HCT116 (cell line): Measurements from ENCODE around the gene KLHL18. TPM values are rescaled to one million over a fixed set of nuclear protein-coding genes. Genes with fewer than 3 reads are reported as not detected.

Experiments used
- ATAC-seq: fragments of 200-7000 bp; cut with Tn5 transposase; 2 replicates; pipeline ENCODE4 v1.9.1; 2020; ENCODE audit warnings: mild to moderate bottlenecking, moderate library complexity
- BruUV-seq: library from RNA; stranded (reverse); fragments of 400-500 nt; replicated peaks from 2 replicates; lab custom pipeline; 2021; lab: Mats Ljungman, UMichigan
- CTCF ChIA-PET: fragments of 300-600 bp; sonication (Branson Sonifier 250); formaldehyde crosslinking; loops from one replicate; lab custom pipeline; 2021; ENCODE audit warnings: antibody characterized with exemption; lab: Charles Lee
- POLR2A ChIA-PET: fragments of 300-600, 350-600 bp; sonication (Branson Sonifier 250); formaldehyde crosslinking; loops from one replicate; lab custom pipeline; 2021; ENCODE audit warnings: antibody characterized with exemption; lab: Charles Lee
- RAD21 ChIA-PET, 2 experiments: fragments of 300-600 bp; sonication (Branson Sonifier 250); formaldehyde crosslinking; loops; one replicate each; lab custom pipeline; 2023; ENCODE audit warnings: low total read pairs in 2 of 2; ENCODE audit not compliant: uncharacterized antibody in 2 of 2, unreplicated experiment in 2 of 2, low non-redundant PET in 1 of 2; lab: Charles Lee
- DNase-seq: peaks from one replicate; pipeline ENCODE4 v3.0.0-alpha.2; 2010; ENCODE audit warnings: low read depth, low spot score
- H2AFZ ChIP-seq: fragments of 200-600 bp; shearing (Covaris generic), sonication (generic); 2 replicates; pipeline ENCODE4 v1.6.1; 2017; ENCODE audit warnings: low read depth, mixed run types, mixed read lengths, antibody characterized with exemption, low read length; ENCODE audit not compliant: poor library complexity, severe bottlenecking
- H3K27ac ChIP-seq: 2 replicates; pipeline ENCODE4 v1.5.1; 2012; ENCODE audit warnings: low read depth, low read length
- H3K27me3 ChIP-seq: fragments of 200-600 bp; sonication (generic); 2 replicates; pipeline ENCODE4 v1.6.1; 2016; ENCODE audit warnings: mixed run types, low read length, mixed read lengths; ENCODE audit not compliant: insufficient read depth
- H3K36me3 ChIP-seq, 2 experiments: fragments of 200-500 bp in 1 of 2; fragments of 200-600 bp in 1 of 2; sonication (Bioruptor generic) in 1 of 2; sonication (generic) in 1 of 2; 2 replicates each; pipeline versions ENCODE4 v1.5.1 to v1.6.1; 2014 to 2016; ENCODE audit warnings: low read length in 2 of 2, inconsistent platforms in 1 of 2, mixed read lengths in 1 of 2, mixed run types in 1 of 2; ENCODE audit not compliant: insufficient read depth in 2 of 2, control insufficient read depth in 1 of 2
- H3K4me1 ChIP-seq, 2 experiments: fragments of 200-600 bp in 1 of 2; sonication (generic) in 1 of 2; 2 replicates each; pipeline versions ENCODE4 v1.5.1 to v1.6.1; 2012 to 2017; ENCODE audit warnings: low read length in 2 of 2, inconsistent platforms in 1 of 2, mild to moderate bottlenecking in 1 of 2, mixed read lengths in 1 of 2, mixed run types in 1 of 2, moderate library complexity in 1 of 2; ENCODE audit not compliant: insufficient read depth in 2 of 2, control insufficient read depth in 1 of 2
- H3K4me2 ChIP-seq: fragments of 200-600 bp; sonication (generic); 2 replicates; pipeline ENCODE4 v1.6.1; 2017; ENCODE audit warnings: mixed run types, low read length, mixed read lengths
- H3K4me3 ChIP-seq, 2 experiments: fragments of 200-600 bp in 1 of 2; sonication (generic) in 1 of 2; replicated peaks in 1 of 2; 2 replicates each; pipeline ENCODE4 v1.5.1; 2011 to 2016; ENCODE audit warnings: low read length in 2 of 2, control low read depth in 1 of 2, low read depth in 1 of 2, mild to moderate bottlenecking in 1 of 2, mixed read lengths in 1 of 2, mixed run types in 1 of 2
- H3K79me2 ChIP-seq: fragments of 200-600 bp; sonication (generic); 2 replicates; pipeline ENCODE4 v1.6.1; 2017; ENCODE audit warnings: mild to moderate bottlenecking, mixed run types, low read length, moderate library complexity, mixed read lengths; ENCODE audit not compliant: insufficient read depth
- H3K9ac ChIP-seq: fragments of 200-600 bp; sonication (generic); 2 replicates; pipeline ENCODE4 v1.6.1; 2016; ENCODE audit warnings: low read length, mixed read lengths
- H3K9me2 ChIP-seq: fragments of 200-600 bp; sonication (generic), shearing (Covaris generic); 2 replicates; pipeline ENCODE4 v1.6.1; 2017; ENCODE audit warnings: mixed run types, mild to moderate bottlenecking, moderate library complexity; ENCODE audit not compliant: insufficient read depth
- H3K9me3 ChIP-seq, 2 experiments: fragments of 200-500 bp in 1 of 2; fragments of 200-600 bp in 1 of 2; sonication (Bioruptor generic) in 1 of 2; sonication (generic) in 1 of 2; 2 replicates each; pipeline ENCODE4 v1.6.1; 2014 to 2017; ENCODE audit warnings: low read length in 2 of 2, mixed read lengths in 2 of 2, inconsistent platforms in 1 of 2, low read depth in 1 of 2, mild to moderate bottlenecking in 1 of 2, mixed run types in 1 of 2, moderate library complexity in 1 of 2; ENCODE audit not compliant: control insufficient read depth in 1 of 2, insufficient read depth in 1 of 2
- H4K20me1 ChIP-seq: fragments of 200-600 bp; sonication (generic), shearing (Covaris generic); 2 replicates; pipeline ENCODE4 v1.6.1; 2017; ENCODE audit warnings: mixed run types, mild to moderate bottlenecking, moderate library complexity; ENCODE audit not compliant: insufficient read depth
- CBX3 ChIP-seq: IDR thresholded peaks from 2 replicates; pipeline ENCODE4 v1.6.1; 2012; ENCODE audit warnings: low read depth
- CEBPB ChIP-seq: IDR thresholded peaks from 2 replicates; pipeline ENCODE4 v1.6.1; 2012; ENCODE audit warnings: low read depth
- CTCF ChIP-seq, 3 experiments: fragments of 200-600 bp in 1 of 3; sonication (generic) in 1 of 3; IDR thresholded peaks in 2 of 3; conservative IDR thresholded peaks in 1 of 3; 2 replicates each; pipeline ENCODE4 v1.5.1; 2012 to 2017; ENCODE audit warnings: low read depth in 2 of 3, low read length in 2 of 3, antibody characterized with exemption in 1 of 3, borderline replicate concordance in 1 of 3, control low read depth in 1 of 3, mild to moderate bottlenecking in 1 of 3, mixed read lengths in 1 of 3, mixed run types in 1 of 3, moderate library complexity in 1 of 3; ENCODE audit not compliant: insufficient read depth in 1 of 3
- EGR1 ChIP-seq: IDR thresholded peaks from 2 replicates; pipeline ENCODE4 v1.6.1; 2012; ENCODE audit warnings: low read depth
- ELF1 ChIP-seq: IDR thresholded peaks from 2 replicates; pipeline ENCODE4 v1.6.1; 2012; ENCODE audit warnings: low read depth, borderline replicate concordance
- FOSL1 ChIP-seq: IDR thresholded peaks from 2 replicates; pipeline ENCODE4 v1.6.1; 2012; ENCODE audit warnings: low read depth
- JUND ChIP-seq: IDR thresholded peaks from 2 replicates; pipeline ENCODE4 v1.6.1; 2012
- MAX ChIP-seq: IDR thresholded peaks from 2 replicates; pipeline ENCODE4 v1.6.1; 2012
- POLR2A ChIP-seq: IDR thresholded peaks from 2 replicates; pipeline ENCODE4 v1.7.0; 2011; ENCODE audit warnings: borderline replicate concordance; ENCODE audit not compliant: insufficient read depth, insufficient read length; ENCODE audit errors: extremely low read depth
- POLR2AphosphoS5 ChIP-seq: IDR thresholded peaks from 2 replicates; pipeline ENCODE4 v1.6.1; 2011; ENCODE audit warnings: mild to moderate bottlenecking, low read depth, low read length, moderate library complexity
- REST ChIP-seq: IDR thresholded peaks from 2 replicates; pipeline ENCODE4 v1.6.1; 2012; ENCODE audit warnings: low read depth
- SP1 ChIP-seq: IDR thresholded peaks from 2 replicates; pipeline ENCODE4 v1.6.1; 2012; ENCODE audit warnings: low read depth
- TCF7L2 ChIP-seq: IDR thresholded peaks from 2 replicates; pipeline ENCODE4 v1.7.0; 2011; ENCODE audit warnings: borderline replicate concordance, inconsistent platforms; ENCODE audit not compliant: insufficient read depth, insufficient read length; ENCODE audit errors: extremely low read depth
- ZBTB33 ChIP-seq: IDR thresholded peaks from 2 replicates; pipeline ENCODE4 v1.6.1; 2011; ENCODE audit warnings: mild to moderate bottlenecking, low read length, moderate library complexity; ENCODE audit not compliant: insufficient replicate concordance; ENCODE audit errors: extremely low read depth
- ZFX ChIP-seq: fragments of 450-650 bp; IDR thresholded peaks from 2 replicates; pipeline ENCODE4 v1.6.1; 2017
- ZNF274 ChIP-seq: fragments of 200-500 bp; sonication (Bioruptor generic); IDR thresholded peaks from 2 replicates; pipeline ENCODE4 v1.6.1; 2014; ENCODE audit warnings: mild to moderate bottlenecking, low read depth, low read length, inconsistent platforms
- intact Hi-C: fragments of 100-400 bp; cut with micrococcal nuclease; formaldehyde crosslinking; loops from 2 replicates; pipeline ENCODE4 v1.10.0; 2022
- total RNA-seq: library from RNA; stranded (reverse); gene quantifications from one replicate; pipeline ENCODE4 v1.2.1, GENCODE V29; 2021; ENCODE audit not compliant: unreplicated experiment

The KLHL18 gene
- total RNA-seq, 1 experiment from 2014 or later: 32.3 TPM

DNA sequence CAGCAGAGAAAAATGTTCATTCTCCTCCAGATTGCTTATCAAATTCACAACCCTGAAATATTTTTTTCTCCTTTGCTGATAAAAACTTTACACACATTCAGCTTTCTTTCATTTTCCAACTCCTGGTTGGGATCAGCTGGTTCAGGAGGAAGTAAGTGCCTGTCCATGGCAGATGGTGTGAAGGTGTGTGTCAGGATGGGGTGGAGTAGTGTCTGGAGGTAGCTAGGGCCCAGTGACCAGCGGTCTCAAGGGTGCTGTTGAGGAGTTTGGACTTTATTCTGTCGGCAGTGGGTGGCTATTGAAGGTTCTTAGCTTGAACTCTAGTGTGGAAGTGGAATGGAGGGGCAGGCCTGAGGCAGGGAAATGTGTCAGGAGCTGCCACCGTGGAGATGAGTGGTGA is 51.2 kb downstream of the KLHL18 start:
- DNase-seq (no peak), ATAC-seq (no peak)
- Histone ChIP-seq H4K20me1 (no peaks in the 10 kb centered on the region), H3K36me3 (peaks cover 25 to 34% of the 10 kb centered on the region in 2 experiments; a peak in 3 of 4 replicates), H3K4me2 (no peak overlapping the region), H3K9ac (no peak overlapping the region), H3K27ac (no peak overlapping the region), H3K27me3 (no peaks in the 10 kb centered on the region), H2AFZ (no peak overlapping the region), H3K9me3 (no peaks in the 10 kb centered on the region), H3K4me3 (no peak overlapping the region), H3K4me1 (no peaks in the 10 kb centered on the region), H3K79me2 (no peaks in the 10 kb centered on the region), H3K9me2 (no peaks in the 10 kb centered on the region)
- ChIA-PET CTCF (no interaction called here), RAD21 (no interaction called here), POLR2A (no interaction called here)
- BruUV-seq: no TSS peak
- intact Hi-C loops: no loop called here
- no peak for TF ChIP-seq EGR1
- no peak for TF ChIP-seq CEBPB
- no peak for TF ChIP-seq REST
- TF ChIP-seq MAX: no peak
- TF ChIP-seq ZNF274: no peak
- TF ChIP-seq FOSL1: no peak
- no peak for TF ChIP-seq CBX3
- TF ChIP-seq ZBTB33: no peak
- no peak for TF ChIP-seq ZFX
- no peak for TF ChIP-seq POLR2A
- no peak for TF ChIP-seq TCF7L2
- no peak for TF ChIP-seq JUND
- no peak for TF ChIP-seq POLR2AphosphoS5
- no peak for TF ChIP-seq SP1
- no peak for TF ChIP-seq CTCF (IDR thresholded peaks at IDR 0.05 in 2 of 3, conservative IDR thresholded peaks at IDR 0.05 in 1 of 3; ENCODE audit: borderline replicate concordance in 1 of 3, insufficient read depth in 1 of 3, low read depth in 2 of 3, low read length in 2 of 3)
- no peak for TF ChIP-seq ELF1
